Sigmoid colon (tissue), 7 donors: ENCODE results near the gene NTN5. TPM values are rescaled to one million over a fixed set of nuclear protein-coding genes. Genes with fewer than 3 reads are reported as not detected.

Experiments
- DNase-seq: peaks from one replicate; pipeline ENCODE4 v3.0.0-alpha.2; 2019
- H3K27ac ChIP-seq, 4 donors: fragments of 200-600 bp; sonication (generic); one replicate each; pipeline ENCODE4 v1.5.1; 2016 to 2019; ENCODE audit warnings: mild to moderate bottlenecking in 1 of 4
- H3K27me3 ChIP-seq, 3 donors: fragments of 200-600 bp; sonication (generic); one replicate each; pipeline ENCODE4 v1.5.1; 2019; ENCODE audit warnings: mild to moderate bottlenecking in 1 of 3
- H3K36me3 ChIP-seq, 4 donors: fragments of 200-600 bp; sonication (generic); one replicate each; pipeline ENCODE4 v1.5.1; 2016 to 2019
- H3K4me1 ChIP-seq, 4 donors: fragments of 200-600 bp; sonication (generic); one replicate each; pipeline ENCODE4 v1.5.1; 2017 to 2019
- H3K4me3 ChIP-seq, 4 donors: fragments of 200-600 bp; sonication (generic); one replicate each; pipeline ENCODE4 v1.5.1; 2017 to 2019; ENCODE audit warnings: mild to moderate bottlenecking in 2 of 4, moderate library complexity in 1 of 4
- H3K9me3 ChIP-seq, 4 donors: fragments of 200-600 bp in 3 of 4; sonication (generic) in 3 of 4; one replicate each; pipeline versions ENCODE4 v1.5.1 to v1.6.1; 2013 to 2019
- CTCF ChIP-seq, 4 experiments: fragments of 450-650 bp in 3 of 4; fragments of 200-600 bp in 1 of 4; IDR thresholded peaks; one replicate each; pipeline ENCODE4 v1.5.1; 2016 to 2019; ENCODE audit warnings: antibody characterized with exemption in 4 of 4, mild to moderate bottlenecking in 3 of 4, moderate library complexity in 2 of 4
- EP300 ChIP-seq, 4 donors: sonication (generic); formaldehyde crosslinking; IDR thresholded peaks; one replicate each; pipeline ENCODE4 v1.6.1; 2017; ENCODE audit warnings: antibody characterized with exemption in 4 of 4
- POLR2A ChIP-seq, 2 donors: fragments of 450-650 bp; IDR thresholded peaks; one replicate each; pipeline ENCODE4 v1.6.1; 2016; ENCODE audit warnings: antibody characterized with exemption in 2 of 2, mild to moderate bottlenecking in 2 of 2, moderate library complexity in 2 of 2
- POLR2AphosphoS5 ChIP-seq, 4 donors: sonication (generic); formaldehyde crosslinking; IDR thresholded peaks; one replicate each; pipeline ENCODE4 v1.6.1; 2017; ENCODE audit warnings: antibody characterized with exemption in 4 of 4
- WGBS, 2 donors: extraction: QIAGEN DNeasy Blood & Tissue Kit; methylation state at CpG; one replicate each; pipeline ENCODE4 v1.1.7; 2013; 5-methylcytosine and 5-hydroxymethylcytosine counted together
- intact Hi-C: fragments of 100-400 bp; cut with DNase I; formaldehyde crosslinking; loops from one replicate; pipeline ENCODE4 v1.15.1; 2023
- polyA plus RNA-seq, 3 donors: library from polyadenylated mRNA; stranded (reverse); fragments of 200-250 nt; gene quantifications; one replicate each; pipeline ENCODE4 v1.2.3, GENCODE V29; 2013
- total RNA-seq, 4 donors: library from RNA; depleted of rRNA; stranded (reverse); fragments of >200 nt; gene quantifications; one replicate each; pipeline ENCODE4 v1.1.0, GENCODE V29; 2016
- donor health status: healthy with polysubstance abuse.
- donor health status: Bipolar disorder and iron deficiency.
- donor health status: healthy.

NTN5 gene
- total and polyA plus RNA-seq, 7 donors: 0.32 to 1.2 (median 0.49) TPM; not detected in 4

DNA sequence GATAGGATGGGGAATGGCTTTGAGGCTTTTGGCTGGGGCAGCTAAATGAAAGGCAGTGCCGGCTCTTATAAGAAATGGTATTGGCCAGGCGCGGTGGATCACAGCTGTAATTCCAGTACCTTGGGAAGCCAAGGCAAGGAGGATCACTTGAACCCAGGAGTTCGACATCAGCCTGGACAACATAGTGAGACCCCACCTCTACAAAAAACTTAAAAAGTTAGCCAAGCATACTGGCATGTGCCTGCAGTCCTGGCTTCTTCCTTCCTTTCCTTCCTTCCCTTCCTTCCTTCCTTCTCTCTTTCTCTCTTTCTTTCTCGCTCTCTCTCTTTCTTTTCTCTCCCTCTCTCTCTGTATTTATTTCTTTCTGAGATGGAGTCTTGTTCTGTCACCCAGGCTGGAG, 30.0 kb downstream of the NTN5 start:
- no peaks in the 10 kb centered on the region for H3K9me3 ChIP-seq
- H3K4me1 ChIP-seq: peaks cover 0 to 35% (median 26%) of the 10 kb centered on the region in 4 donors
- WGBS, 2 donors: 89 to 97% methylated on average over 5 of the region's 5 CpGs
- H3K27ac ChIP-seq: no peak overlapping the region
- no peak for DNase-seq
- TF ChIP-seq POLR2AphosphoS5 (IDR thresholded peaks at IDR 0.05) (no peak), POLR2A (IDR thresholded peaks at IDR 0.05) (no peak), CTCF (IDR thresholded peaks at IDR 0.05) (no peak), EP300 (IDR thresholded peaks at IDR 0.05) (no peak)
- no peaks in the 10 kb centered on the region for H3K36me3 ChIP-seq
- H3K27me3 ChIP-seq: no peaks in the 10 kb centered on the region
- H3K4me3 ChIP-seq: no peak overlapping the region
- intact Hi-C loops: no loop called here

DNA sequence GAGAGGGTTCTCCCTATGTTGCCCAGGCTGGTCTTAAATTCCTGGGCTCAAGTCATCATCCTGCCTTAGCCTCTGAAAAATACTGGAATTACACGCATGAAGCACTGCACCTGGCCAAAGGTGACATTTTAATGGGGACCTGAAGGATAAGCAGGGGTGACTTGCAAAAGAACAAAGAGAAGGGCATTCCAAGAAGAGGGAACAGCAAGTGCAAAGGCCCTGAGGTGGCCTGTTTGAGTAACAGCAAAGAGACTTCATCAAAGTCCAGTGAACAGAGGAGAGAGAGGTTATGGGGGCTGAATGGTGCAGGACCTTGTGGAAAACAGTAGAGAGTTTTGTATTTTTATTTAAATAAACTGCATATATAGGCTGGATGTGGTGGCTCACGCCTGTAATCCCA, 31.0 kb downstream of the NTN5 start:
- Histone ChIP-seq H3K4me1 (peaks cover 0 to 32% (median 28%) of the 10 kb centered on the region in 4 donors), H3K9me3 (no peaks in the 10 kb centered on the region), H3K27ac (no peak overlapping the region), H3K27me3 (no peaks in the 10 kb centered on the region), H3K4me3 (no peak overlapping the region), H3K36me3 (no peaks in the 10 kb centered on the region)
- no peak for DNase-seq
- WGBS, 2 donors: 93% methylated on average over 2 of the region's 2 CpGs
- intact Hi-C loops: no loop called here
- no peak for TF ChIP-seq POLR2A (IDR thresholded peaks at IDR 0.05)
- no peak for TF ChIP-seq EP300 (IDR thresholded peaks at IDR 0.05)
- no peak for TF ChIP-seq CTCF (IDR thresholded peaks at IDR 0.05)
- TF ChIP-seq POLR2AphosphoS5 (IDR thresholded peaks at IDR 0.05): no peak

- WGBS, 2 donors: 68 to 77% methylated on average over 33 of the region's 33 CpGs
- intact Hi-C loops: loop anchor here (10.0 kb wide), 2 partner anchors 325 to 835 kb away; partner anchors contain the start of genes FLT3LG and FTL
- no peaks in the 10 kb centered on the region for H3K9me3 ChIP-seq
- H3K27ac ChIP-seq: peak overlapping the region in 3 of 4 donors; percentile 91 to 99 (median 93)
- peaks cover 0 to 33% (median 23%) of the 10 kb centered on the region in 4 donors for H3K4me1 ChIP-seq
- no peaks in the 10 kb centered on the region for H3K36me3 ChIP-seq
- no peak for TF ChIP-seq EP300 (IDR thresholded peaks at IDR 0.05)
- no peak for TF ChIP-seq POLR2AphosphoS5 (IDR thresholded peaks at IDR 0.05)
- TF ChIP-seq POLR2A (IDR thresholded peaks at IDR 0.05): no peak
- no peak for TF ChIP-seq CTCF (IDR thresholded peaks at IDR 0.05)
- H3K4me3 ChIP-seq: no peak overlapping the region
- DNase-seq: no peak
- H3K27me3 ChIP-seq: no peaks in the 10 kb centered on the region
Observed at GRCh38 chr19:48639483-48640375, 33.1 kb downstream of the NTN5 start.

DNA sequence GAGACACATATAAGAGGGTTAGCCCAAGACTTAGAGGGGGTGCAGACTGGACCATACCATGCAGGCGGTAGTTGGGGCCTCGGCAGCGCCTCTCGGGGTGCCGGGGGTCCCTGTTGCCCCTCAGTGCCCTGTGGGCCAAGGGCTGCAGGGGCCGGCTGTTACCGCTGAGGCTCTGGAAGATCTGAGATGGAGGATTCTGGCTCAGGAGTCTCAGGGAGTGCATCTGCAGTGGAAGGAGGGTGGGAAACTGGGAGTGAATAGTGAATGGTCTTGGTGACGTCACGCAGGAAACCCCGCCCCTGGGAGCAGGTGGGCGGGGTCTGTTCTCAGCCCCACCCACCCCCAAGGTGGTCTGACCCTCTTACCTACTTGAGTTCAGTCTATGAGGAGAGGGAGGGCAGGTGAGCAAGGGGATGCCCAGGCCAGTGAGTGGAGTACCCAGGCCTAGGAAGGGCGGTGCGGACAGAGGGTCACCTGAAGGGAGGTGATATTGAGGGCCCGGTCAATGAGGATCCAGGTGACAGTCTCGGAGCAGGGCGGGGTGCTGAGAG, 33.9 kb downstream of the NTN5 start:
- Histone ChIP-seq H3K36me3 (no peaks in the 10 kb centered on the region), H3K9me3 (no peaks in the 10 kb centered on the region), H3K27ac (peak overlapping the region; percentile 91 to 99 (median 96)), H3K4me3 (peak overlapping the region in 3 of 4 donors; percentile 61 to 89 (median 66)), H3K27me3 (no peaks in the 10 kb centered on the region), H3K4me1 (peaks cover 0 to 36% (median 23%) of the 10 kb centered on the region in 4 donors)
- TF ChIP-seq POLR2A (IDR thresholded peaks at IDR 0.05) (no peak), POLR2AphosphoS5 (IDR thresholded peaks at IDR 0.05) (no peak), EP300 (IDR thresholded peaks at IDR 0.05) (no peak), CTCF (IDR thresholded peaks at IDR 0.05) (no peak)
- 68 to 77% methylated on average over 16 of the region's 16 CpGs for WGBS, 2 donors
- DNase-seq: no peak
- intact Hi-C loops: loop anchor here (10.0 kb wide), 2 partner anchors 326 to 836 kb away; partner anchors contain the start of genes FLT3LG and FTL
